K562 (cell line): ENCODE measurements around the gene SLC3A2. TPM values are rescaled to one million over a fixed set of nuclear protein-coding genes. Genes with fewer than 3 reads are reported as not detected.

ENCODE experiments used
- ELF2 ChIP-seq: fragments of 250-450 bp; sonication (Bioruptor Pico); IDR thresholded peaks from 2 replicates; pipeline ENCODE4 v1.5.0; 2021; ENCODE audit warnings: mild to moderate bottlenecking
- EP400 ChIP-seq: fragments of 450-650 bp; IDR thresholded peaks from 2 replicates; pipeline ENCODE4 v1.6.1; 2017; ENCODE audit warnings: antibody characterized with exemption, mild to moderate bottlenecking, moderate library complexity
- ERF ChIP-seq: fragments of 450-650 bp; formaldehyde crosslinking; IDR thresholded peaks from 2 replicates; pipeline ENCODE4 v1.4.0; 2020; ENCODE audit warnings: mild to moderate bottlenecking, mixed read lengths
- FOXA1 ChIP-seq: fragments of 450-650 bp; IDR thresholded peaks from 2 replicates; pipeline ENCODE4 v1.6.1; 2016; ENCODE audit warnings: mild to moderate bottlenecking, borderline replicate concordance
- FUS ChIP-seq: fragments of 200-400 bp; formaldehyde crosslinking; optimal IDR thresholded peaks from 2 replicates; pipeline ENCODE3; 2017; ENCODE audit warnings: low read depth, low read length
- HMG20B ChIP-seq: fragments of 250-450 bp; sonication (Bioruptor Pico); IDR thresholded peaks from 2 replicates; pipeline ENCODE4 v1.5.0; 2021; ENCODE audit warnings: mild to moderate bottlenecking
- KDM4B ChIP-seq, 2 experiments: fragments of 450-650 bp in 1 of 2; sonication (generic) in 1 of 2; IDR thresholded peaks; 2 replicates each; pipeline ENCODE4 v1.6.1; 2016 to 2017; ENCODE audit warnings: borderline replicate concordance in 2 of 2, antibody characterized with exemption in 1 of 2, low read depth in 1 of 2, mild to moderate bottlenecking in 1 of 2
- MTA3 ChIP-seq: fragments of 450-650 bp; formaldehyde crosslinking; IDR thresholded peaks from 2 replicates; pipeline ENCODE4 v1.6.1; 2017; ENCODE audit warnings: mild to moderate bottlenecking, borderline replicate concordance
- NCOA4 ChIP-seq: fragments of 450-650 bp; IDR thresholded peaks from 2 replicates; pipeline ENCODE4 v1.6.1; 2018; ENCODE audit warnings: mild to moderate bottlenecking; ENCODE audit not compliant: partially characterized antibody
- PHF8 ChIP-seq: fragments of 200-600 bp; sonication (generic); IDR thresholded peaks from 2 replicates; pipeline ENCODE4 v1.6.1; 2012; ENCODE audit warnings: mixed run types, mild to moderate bottlenecking, inconsistent platforms, low read length, moderate library complexity, borderline replicate concordance
- POLR3A ChIP-seq: IDR thresholded peaks from 2 replicates; pipeline ENCODE4 v1.6.1; 2011; ENCODE audit warnings: borderline replicate concordance, mild to moderate bottlenecking, moderate library complexity; ENCODE audit not compliant: insufficient read length, insufficient read depth; ENCODE audit errors: extremely low read depth
- RAD21 ChIP-seq, 2 experiments: fragments of 250-450 bp in 1 of 2; fragments of 450-650 bp in 1 of 2; sonication (Bioruptor Pico) in 1 of 2; formaldehyde crosslinking in 1 of 2; IDR thresholded peaks in 1 of 2; conservative IDR thresholded peaks in 1 of 2; 2 replicates each; pipeline versions ENCODE4 v1.4.0 to v1.8.0; 2020 to 2022; ENCODE audit warnings: mild to moderate bottlenecking in 2 of 2, moderate library complexity in 1 of 2
- SRSF9 ChIP-seq: fragments of 200-400 bp; formaldehyde crosslinking; IDR thresholded peaks from 2 replicates; pipeline ENCODE4 v1.6.1; 2017; ENCODE audit warnings: low read depth, low read length, borderline replicate concordance
- ZBTB1 ChIP-seq: sonication (generic); formaldehyde crosslinking; IDR thresholded peaks from 2 replicates; pipeline ENCODE4 v1.8.1; 2023; ENCODE audit warnings: missing genetic modification reagents, low read depth, mild to moderate bottlenecking, borderline replicate concordance
- ZNF408 ChIP-seq: fragments of 250-450 bp; sonication (Bioruptor Pico); IDR thresholded peaks from 2 replicates; pipeline ENCODE4 v1.4.0; 2020; ENCODE audit warnings: low read depth, mild to moderate bottlenecking, moderate library complexity
- ZSCAN29 ChIP-seq: fragments of 450-650 bp; IDR thresholded peaks from 2 replicates; pipeline ENCODE4 v1.6.1; 2017
- polyA plus RNA-seq, 8 experiments: library from polyadenylated mRNA; depleted of rRNA in 4 of 8; stranded (reverse) in 5 of 8; unstranded in 3 of 8; fragments of >200 nt; fragmentation: Nextera tagmentation in 2 of 8; fragmentation: Illumina TruSeq in 1 of 8; extraction: Ambion mirVana in 2 of 8; extraction: Trizol in 1 of 8; gene quantifications; 2 replicates each; pipeline versions ENCODE4 v1.2.1 to v1.2.3, GENCODE V29; 2011 to 2014; ENCODE audit warnings: inconsistent platforms in 1 of 8, missing spikeins in 1 of 8
- total RNA-seq, 7 experiments: library from RNA; depleted of rRNA in 6 of 7; stranded (reverse); fragments of >200 nt in 6 of 7; fragmentation: Illumina TruSeq in 2 of 7; extraction: Trizol in 2 of 7; gene quantifications; 2 replicates each; pipeline versions ENCODE4 v1.2.1 to v1.2.3, GENCODE V29; 2011 to 2021; ENCODE audit warnings: low replicate concordance in 1 of 7
- TF ChIP-seq, protein P1 (sequence below): fragments of 250-450 bp; sonication (Bioruptor Pico); IDR thresholded peaks from 2 replicates; pipeline ENCODE4 v1.4.0; 2020; ENCODE audit warnings: mild to moderate bottlenecking
- TF ChIP-seq, protein P2 (sequence below), 2 experiments: fragments of 250-450 bp in 1 of 2; fragments of 450-650 bp in 1 of 2; sonication (Bioruptor Pico) in 1 of 2; IDR thresholded peaks; 2 replicates each; pipeline versions ENCODE4 v1.6.1 to v1.8.0; 2016 to 2021; ENCODE audit warnings: mild to moderate bottlenecking in 2 of 2, moderate library complexity in 2 of 2, missing compliant biosample characterization in 1 of 2, missing genetic modification characterization in 1 of 2
- TF ChIP-seq, protein P3 (sequence below): sonication (generic); formaldehyde crosslinking; IDR thresholded peaks from 2 replicates; pipeline ENCODE4 v1.9.0; 2022; ENCODE audit warnings: mild to moderate bottlenecking, missing genetic modification reagents
- TF ChIP-seq, protein P4 (sequence below): sonication (generic); formaldehyde crosslinking; IDR thresholded peaks from 2 replicates; pipeline ENCODE4 v1.8.0; 2022; ENCODE audit warnings: missing genetic modification reagents, mild to moderate bottlenecking, moderate library complexity, borderline replicate concordance

SLC3A2 gene
- total and polyA plus RNA-seq, 9 of the 15 experiments (the other 6 are each of a cell fraction or from before 2014, with no cell fraction given), result 20.0 to 296 (median 214) TPM

DNA sequence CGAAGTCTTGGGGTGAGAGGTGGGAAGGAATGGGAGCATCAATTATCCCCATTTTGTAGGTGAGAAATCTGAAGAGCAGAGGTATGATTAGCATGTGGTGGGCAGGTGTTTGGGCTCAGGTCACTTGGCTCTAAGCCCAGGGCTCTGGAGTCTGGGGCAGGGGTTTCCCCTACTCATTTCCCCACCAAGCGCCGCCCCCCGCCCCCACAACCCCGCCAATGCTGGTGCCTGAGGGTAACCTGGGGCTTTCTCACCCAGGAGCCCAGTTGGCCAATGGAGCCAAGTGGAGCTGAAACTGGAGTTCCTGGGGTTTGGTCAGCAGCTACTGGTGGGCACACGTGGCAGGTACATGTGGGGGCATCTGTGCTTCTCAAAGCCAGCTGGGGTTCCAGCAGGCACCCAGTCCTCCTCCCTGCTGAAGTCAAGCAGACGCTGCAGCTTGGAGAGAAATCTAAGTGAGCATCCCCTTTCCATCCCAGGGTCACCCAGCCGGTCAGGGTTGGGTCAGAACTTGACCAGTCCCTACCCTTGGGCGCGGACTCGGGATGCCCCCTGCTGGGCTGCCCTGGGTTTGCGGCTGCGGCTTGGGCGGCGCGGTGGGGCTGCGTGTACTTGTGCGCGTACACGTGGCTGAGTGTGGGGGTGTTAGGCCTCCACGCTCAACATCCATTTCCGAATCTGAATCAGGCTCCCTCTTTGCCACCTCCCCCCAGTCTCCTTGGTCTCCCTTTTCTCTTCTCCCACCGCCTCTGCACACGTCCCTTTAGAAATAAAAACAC lies 42.1 kb downstream of the SLC3A2 start (continued):
- TF ChIP-seq, protein P1, sequence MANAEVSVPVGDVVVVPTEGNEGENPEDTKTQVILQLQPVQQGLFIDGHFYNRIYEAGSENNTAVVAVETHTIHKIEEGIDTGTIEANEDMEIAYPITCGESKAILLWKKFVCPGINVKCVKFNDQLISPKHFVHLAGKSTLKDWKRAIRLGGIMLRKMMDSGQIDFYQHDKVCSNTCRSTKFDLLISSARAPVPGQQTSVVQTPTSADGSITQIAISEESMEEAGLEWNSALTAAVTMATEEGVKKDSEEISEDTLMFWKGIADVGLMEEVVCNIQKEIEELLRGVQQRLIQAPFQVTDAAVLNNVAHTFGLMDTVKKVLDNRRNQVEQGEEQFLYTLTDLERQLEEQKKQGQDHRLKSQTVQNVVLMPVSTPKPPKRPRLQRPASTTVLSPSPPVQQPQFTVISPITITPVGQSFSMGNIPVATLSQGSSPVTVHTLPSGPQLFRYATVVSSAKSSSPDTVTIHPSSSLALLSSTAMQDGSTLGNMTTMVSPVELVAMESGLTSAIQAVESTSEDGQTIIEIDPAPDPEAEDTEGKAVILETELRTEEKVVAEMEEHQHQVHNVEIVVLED (CRISPR knock-in tag), result no peak
- TF ChIP-seq ZNF408 (CRISPR knock-in tag), result no peak
- TF ChIP-seq MTA3, result 0 out of 2 replicates have a peak, but pooled peaks have one; percentile 36
- TF ChIP-seq, protein P2, sequence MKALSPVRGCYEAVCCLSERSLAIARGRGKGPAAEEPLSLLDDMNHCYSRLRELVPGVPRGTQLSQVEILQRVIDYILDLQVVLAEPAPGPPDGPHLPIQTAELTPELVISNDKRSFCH (CRISPR knock-in tag; IDR thresholded peaks at IDR 0.05), result no peak
- TF ChIP-seq, protein P2 (tag; IDR thresholded peaks at IDR 0.05), result no peak
- TF ChIP-seq ERF (CRISPR knock-in tag), result no peak
- no peak for TF ChIP-seq FUS
- 0 out of 4 replicates have a peak, but pooled peaks of 1 of the 2 experiments have one; percentile 47 for TF ChIP-seq KDM4B (IDR thresholded peaks at IDR 0.05; ENCODE audit: borderline replicate concordance in 2 of 2, low read depth in 1 of 2)
- no peak for TF ChIP-seq ZSCAN29
- no peak for TF ChIP-seq POLR3A
- TF ChIP-seq, protein P3, sequence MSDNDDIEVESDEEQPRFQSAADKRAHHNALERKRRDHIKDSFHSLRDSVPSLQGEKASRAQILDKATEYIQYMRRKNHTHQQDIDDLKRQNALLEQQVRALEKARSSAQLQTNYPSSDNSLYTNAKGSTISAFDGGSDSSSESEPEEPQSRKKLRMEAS, result peak; percentile 89
- TF ChIP-seq SRSF9, result no peak
- TF ChIP-seq ZBTB1, result peak; percentile 69; the same call in 1 of the 2 replicates
- peak; percentile 38 to 71 for TF ChIP-seq RAD21 (CRISPR knock-in tag; conservative IDR thresholded peaks at IDR 0.05 in 1 of 2, IDR thresholded peaks at IDR 0.05 in 1 of 2)
- no peak for TF ChIP-seq HMG20B (CRISPR knock-in tag)
- no peak for TF ChIP-seq NCOA4
- TF ChIP-seq PHF8, result no peak
- TF ChIP-seq, protein P4, sequence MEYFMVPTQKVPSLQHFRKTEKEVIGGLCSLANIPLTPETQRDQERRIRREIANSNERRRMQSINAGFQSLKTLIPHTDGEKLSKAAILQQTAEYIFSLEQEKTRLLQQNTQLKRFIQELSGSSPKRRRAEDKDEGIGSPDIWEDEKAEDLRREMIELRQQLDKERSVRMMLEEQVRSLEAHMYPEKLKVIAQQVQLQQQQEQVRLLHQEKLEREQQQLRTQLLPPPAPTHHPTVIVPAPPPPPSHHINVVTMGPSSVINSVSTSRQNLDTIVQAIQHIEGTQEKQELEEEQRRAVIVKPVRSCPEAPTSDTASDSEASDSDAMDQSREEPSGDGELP (CRISPR knock-in tag), result peak; percentile 50; the same call in 1 of the 2 replicates
- peak; percentile 51; the same call in 1 of the 2 replicates for TF ChIP-seq EP400
- no peak for TF ChIP-seq FOXA1
- no peak for TF ChIP-seq ELF2
